ENCODE results near the gene WNT2B. TPM values are rescaled to one million over a fixed set of nuclear protein-coding genes. Genes with fewer than 3 reads are reported as not detected.

Gene WNT2B
- polyA plus RNA-seq, 6 donors from 2014 or later = 0.03 to 0.59 (median 0.20) TPM; not detected in 1

DNA sequence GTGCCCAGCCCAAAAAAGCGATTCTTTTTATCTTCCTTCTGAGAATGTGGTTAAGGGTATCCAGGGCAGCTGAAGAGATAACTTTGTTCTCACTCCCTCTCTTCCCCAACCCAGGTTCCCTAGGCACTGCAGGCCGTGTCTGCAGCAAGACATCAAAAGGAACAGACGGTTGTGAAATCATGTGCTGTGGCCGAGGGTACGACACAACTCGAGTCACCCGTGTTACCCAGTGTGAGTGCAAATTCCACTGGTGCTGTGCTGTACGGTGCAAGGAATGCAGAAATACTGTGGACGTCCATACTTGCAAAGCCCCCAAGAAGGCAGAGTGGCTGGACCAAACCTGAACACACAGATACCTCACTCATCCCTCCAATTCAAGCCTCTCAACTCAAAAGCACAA, 11.4 kb downstream of the WNT2B start:
- Mint-ChIP-seq H3K4me1 (no peaks in the 10 kb centered on the region), H3K9me3 (no peaks in the 10 kb centered on the region), H3K36me3 (no peaks in the 10 kb centered on the region), H3K4me3 (no peak overlapping the region), H3K27me3 (peaks cover 0 to 3% (median 0%) of the 10 kb centered on the region in 3 donors), H3K27ac (no peak overlapping the region)
- no peak for DNase-seq
- ATAC-seq (ENCODE audit: low read depth in 2 of 2) = no peak

DNA sequence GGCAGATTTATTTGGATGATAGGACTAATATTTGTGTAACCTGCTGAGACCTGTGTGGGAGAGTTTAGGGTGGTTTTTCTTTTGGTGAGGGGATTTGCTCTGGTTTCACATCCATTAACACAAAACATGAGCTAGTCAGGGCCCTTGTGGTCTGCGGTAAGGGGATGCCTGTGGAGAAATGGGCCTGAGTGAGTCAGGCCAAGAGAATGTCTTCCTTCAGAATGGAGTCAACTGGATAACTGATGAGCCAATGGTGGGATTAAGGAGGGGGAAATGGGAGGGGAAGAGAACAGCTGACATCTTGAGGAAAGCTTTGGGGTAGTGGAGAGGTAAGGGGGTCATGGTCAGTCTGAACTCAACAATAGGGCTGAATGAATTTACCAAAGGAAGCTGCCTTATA, 13.9 kb downstream of the WNT2B start:
- Mint-ChIP-seq H3K9me3 (no peaks in the 10 kb centered on the region), H3K27ac (no peak overlapping the region), H3K4me3 (no peak overlapping the region), H3K4me1 (no peaks in the 10 kb centered on the region), H3K27me3 (no peaks in the 10 kb centered on the region), H3K36me3 (peaks cover 0 to 9% of the 10 kb centered on the region in 2 donors)
- DNase-seq = no peak
- ATAC-seq (ENCODE audit: low read depth in 2 of 2) = no peak

DNA sequence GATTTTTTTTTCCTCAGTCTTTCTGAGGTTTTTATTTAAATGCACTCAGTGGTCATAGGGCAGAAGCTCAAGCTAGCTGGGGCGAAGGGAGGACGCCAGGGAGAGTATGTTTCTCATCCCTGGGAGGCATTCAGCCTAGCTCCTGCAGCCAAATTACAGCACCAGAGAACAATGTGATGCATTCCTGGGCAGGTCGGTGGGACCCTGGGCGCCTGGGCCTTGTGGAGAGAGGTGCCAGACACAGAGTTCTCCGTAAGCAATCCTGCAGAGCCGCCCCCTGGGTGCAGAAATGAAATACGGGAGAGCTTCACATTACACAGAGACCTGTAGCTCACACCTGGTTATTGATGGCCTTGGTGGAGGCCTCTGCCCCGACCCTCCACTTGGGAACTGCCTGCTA, 15.5 kb downstream of the WNT2B start:
- Mint-ChIP-seq H3K4me3 (no peak overlapping the region), H3K4me1 (no peaks in the 10 kb centered on the region), H3K9me3 (no peaks in the 10 kb centered on the region), H3K27ac (no peak overlapping the region), H3K27me3 (no peaks in the 10 kb centered on the region), H3K36me3 (peaks cover 0 to 9% of the 10 kb centered on the region in 2 donors)
- ATAC-seq (ENCODE audit: low read depth in 2 of 2) = no peak
- DNase-seq = no peak

DNA sequence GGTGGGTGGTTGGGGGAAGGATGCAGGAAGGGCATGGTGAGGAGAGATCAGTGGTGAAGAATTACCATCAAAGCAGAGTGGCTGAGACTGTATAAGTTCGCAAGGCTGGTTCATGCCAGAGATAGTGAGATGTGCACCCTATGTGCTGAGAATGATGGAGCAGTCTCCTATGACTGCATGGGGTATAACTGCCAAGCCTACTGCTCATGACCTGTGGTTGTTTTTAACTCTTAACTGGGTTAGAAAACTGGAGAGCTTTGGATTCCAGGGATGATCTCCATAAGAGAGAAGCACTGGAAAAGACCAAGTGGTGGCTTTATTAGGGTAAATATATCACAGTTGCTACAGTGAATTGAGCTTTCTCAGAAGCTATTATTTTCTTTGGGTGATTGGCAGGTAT, 16.2 kb downstream of the WNT2B start:
- H3K27me3 Mint-ChIP-seq = no peaks in the 10 kb centered on the region
- H3K4me1 Mint-ChIP-seq = no peaks in the 10 kb centered on the region
- no peak overlapping the region for H3K4me3 Mint-ChIP-seq
- ATAC-seq (ENCODE audit: low read depth in 2 of 2) (no peak), DNase-seq (no peak)
- H3K27ac Mint-ChIP-seq = no peak overlapping the region
- peaks cover 0 to 9% of the 10 kb centered on the region in 2 donors for H3K36me3 Mint-ChIP-seq
- no peaks in the 10 kb centered on the region for H3K9me3 Mint-ChIP-seq

DNA sequence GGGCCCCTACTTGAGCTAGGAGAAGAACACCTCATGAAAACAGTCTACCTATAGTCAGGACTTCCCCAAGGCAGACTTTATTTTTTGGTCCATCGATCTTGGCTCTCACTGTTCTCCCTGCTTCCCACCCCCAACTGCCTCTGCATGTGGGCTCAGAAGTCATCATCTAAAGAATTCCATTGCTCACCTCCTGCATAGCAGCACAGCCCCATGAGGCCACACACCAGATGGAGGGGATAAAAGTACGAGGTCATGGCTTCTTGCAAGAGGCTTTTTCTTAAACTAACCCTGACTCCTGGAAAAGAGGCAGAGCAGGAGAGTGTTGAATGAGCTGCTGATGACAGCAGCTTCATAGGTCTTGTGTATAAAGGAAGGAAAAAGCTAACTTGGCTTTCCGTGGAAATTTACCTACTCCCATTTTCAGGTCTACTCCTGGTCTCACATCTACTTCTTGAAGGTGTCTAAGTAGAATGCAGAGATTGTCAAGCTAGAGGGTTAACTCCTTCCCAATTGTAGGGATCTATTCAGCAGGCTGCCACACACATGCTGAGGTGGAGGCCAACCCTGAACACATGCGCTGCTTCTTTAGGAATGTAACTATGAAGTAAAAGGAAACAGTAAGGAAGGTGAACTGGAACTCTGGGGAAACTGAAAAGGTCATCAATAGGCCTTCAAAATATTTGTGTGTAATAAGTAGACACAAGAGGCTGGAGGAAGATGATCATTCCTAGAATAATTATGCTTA, 18.7 kb downstream of the WNT2B start:
- H3K27ac Mint-ChIP-seq = no peak overlapping the region
- H3K4me3 Mint-ChIP-seq = no peak overlapping the region
- H3K27me3 Mint-ChIP-seq = no peaks in the 10 kb centered on the region
- H3K36me3 Mint-ChIP-seq = peaks cover 0 to 9% of the 10 kb centered on the region in 2 donors
- DNase-seq = no peak
- no peaks in the 10 kb centered on the region for H3K4me1 Mint-ChIP-seq
- H3K9me3 Mint-ChIP-seq = no peaks in the 10 kb centered on the region
- no peak for ATAC-seq (ENCODE audit: low read depth in 2 of 2)

DNA sequence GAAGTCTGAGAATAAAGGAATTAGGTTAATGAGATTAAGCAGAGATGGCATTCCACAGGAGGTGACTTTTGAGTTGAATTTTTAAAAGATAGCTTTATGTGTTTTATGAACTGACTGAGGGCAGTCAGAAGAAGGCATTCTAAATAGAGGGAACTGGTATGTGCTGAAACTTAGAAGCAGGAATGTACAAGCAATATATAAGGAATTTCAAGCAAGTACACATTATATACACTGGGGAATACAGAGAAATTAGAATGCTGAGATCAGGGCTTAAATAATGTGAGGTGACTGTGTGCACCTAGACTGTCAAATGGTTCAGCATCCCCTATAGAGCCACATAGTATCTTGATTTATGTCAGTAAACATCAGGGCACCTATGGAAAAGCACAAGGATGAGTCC, 19.3 kb downstream of the WNT2B start:
- Mint-ChIP-seq H3K27me3 (no peaks in the 10 kb centered on the region), H3K36me3 (peaks cover 0 to 9% of the 10 kb centered on the region in 2 donors), H3K4me1 (no peaks in the 10 kb centered on the region), H3K9me3 (no peaks in the 10 kb centered on the region), H3K4me3 (no peak overlapping the region), H3K27ac (no peak overlapping the region)
- ATAC-seq (ENCODE audit: low read depth in 2 of 2) (no peak), DNase-seq (no peak)

DNA sequence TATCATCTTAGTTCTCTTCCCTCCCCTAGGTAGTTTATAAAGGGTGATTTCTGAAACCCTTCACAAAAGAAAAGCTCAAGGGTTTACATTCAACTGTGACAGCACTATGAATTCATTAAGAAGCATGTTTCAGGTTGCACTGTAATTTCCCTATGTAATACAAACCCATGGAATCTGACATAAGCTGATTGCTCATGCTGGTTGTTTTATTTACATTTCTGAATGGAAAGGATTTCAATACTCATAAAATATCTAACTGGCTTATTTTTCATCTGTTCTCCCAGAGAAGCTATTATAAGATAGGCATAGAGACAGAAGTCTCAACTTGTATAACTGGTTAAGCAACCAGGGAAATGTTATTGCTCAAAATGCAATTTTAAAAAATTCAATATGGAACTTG, 20.5 kb downstream of the WNT2B start:
- Mint-ChIP-seq H3K27ac (no peak overlapping the region), H3K4me1 (no peaks in the 10 kb centered on the region), H3K9me3 (no peaks in the 10 kb centered on the region), H3K4me3 (no peak overlapping the region), H3K36me3 (peaks cover 0 to 9% of the 10 kb centered on the region in 2 donors), H3K27me3 (no peaks in the 10 kb centered on the region)
- DNase-seq (no peak), ATAC-seq (ENCODE audit: low read depth in 2 of 2) (no peak)

DNA sequence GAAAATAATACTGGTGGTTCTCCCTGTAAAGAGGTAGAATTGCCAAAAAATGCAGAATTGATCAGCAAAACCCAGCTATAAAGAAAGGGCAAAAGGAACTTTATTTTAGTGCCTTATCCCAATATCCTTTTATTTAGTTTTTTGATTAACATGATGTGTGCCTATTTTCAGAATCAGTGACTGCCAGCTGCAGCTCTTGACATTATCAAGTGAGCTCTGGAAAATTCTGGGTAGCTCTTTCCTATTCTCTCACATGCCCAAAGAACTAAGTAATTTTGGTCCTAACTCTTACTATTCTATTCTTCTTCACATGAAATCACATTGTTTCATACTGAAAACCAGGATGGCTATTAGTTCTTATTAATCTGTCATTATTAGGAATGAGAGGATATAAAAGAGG, 22.1 kb downstream of the WNT2B start:
- no peaks in the 10 kb centered on the region for H3K9me3 Mint-ChIP-seq
- no peak for DNase-seq
- H3K4me1 Mint-ChIP-seq = no peaks in the 10 kb centered on the region
- H3K27me3 Mint-ChIP-seq = no peaks in the 10 kb centered on the region
- H3K36me3 Mint-ChIP-seq = peaks cover 7 to 9% of the 10 kb centered on the region in 2 donors
- H3K27ac Mint-ChIP-seq = no peak overlapping the region
- H3K4me3 Mint-ChIP-seq = no peak overlapping the region
- ATAC-seq (ENCODE audit: low read depth in 2 of 2) = no peak

DNA sequence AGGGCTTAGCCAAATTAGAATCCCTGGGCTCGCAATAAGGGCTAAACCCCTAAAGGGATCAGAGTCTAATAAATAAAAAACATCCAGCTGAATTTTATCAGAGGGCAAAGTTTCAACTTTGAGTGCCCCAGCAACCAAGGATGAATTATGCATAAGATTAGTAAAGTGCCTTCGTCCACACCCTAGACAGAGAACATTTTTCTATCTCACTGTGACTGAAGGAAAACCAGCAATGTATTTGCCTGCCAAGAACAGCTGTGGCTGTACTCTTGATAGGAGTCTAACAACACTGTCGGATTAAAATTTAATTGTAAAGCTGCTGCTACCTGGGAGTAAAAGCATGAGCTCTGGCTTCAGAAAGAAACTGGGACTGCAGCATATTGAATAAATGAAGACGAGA, 23.3 kb downstream of the WNT2B start:
- no peak for ATAC-seq (ENCODE audit: low read depth in 2 of 2)
- no peaks in the 10 kb centered on the region for H3K9me3 Mint-ChIP-seq
- H3K27me3 Mint-ChIP-seq = no peaks in the 10 kb centered on the region
- H3K4me1 Mint-ChIP-seq = no peaks in the 10 kb centered on the region
- no peak for DNase-seq
- no peak overlapping the region for H3K27ac Mint-ChIP-seq
- H3K4me3 Mint-ChIP-seq = no peak overlapping the region
- peaks cover 4 to 7% of the 10 kb centered on the region in 2 donors for H3K36me3 Mint-ChIP-seq

DNA sequence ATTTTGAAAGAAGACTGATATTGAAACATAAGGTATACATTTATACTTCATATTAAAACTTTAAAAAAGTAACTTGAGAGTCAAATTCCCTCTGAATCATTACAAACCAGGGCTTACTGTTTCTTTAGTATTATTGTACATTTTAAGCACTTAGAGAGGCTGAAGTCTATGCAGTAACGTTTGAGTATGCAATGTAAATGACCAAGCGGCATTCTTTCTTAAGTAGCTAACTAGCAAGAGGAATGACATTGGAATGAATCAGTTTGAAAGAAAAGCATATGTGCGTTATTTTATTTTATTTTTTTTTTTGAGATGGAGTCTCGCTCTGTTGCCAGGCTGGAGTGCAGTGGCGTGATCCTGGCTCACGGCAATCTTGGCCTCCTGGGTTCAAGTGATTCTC, 24.3 kb downstream of the WNT2B start:
- Mint-ChIP-seq H3K4me1 (no peaks in the 10 kb centered on the region), H3K9me3 (no peaks in the 10 kb centered on the region), H3K27ac (no peak overlapping the region), H3K36me3 (peaks cover 0 to 7% of the 10 kb centered on the region in 2 donors), H3K4me3 (no peak overlapping the region), H3K27me3 (no peaks in the 10 kb centered on the region)
- ATAC-seq (ENCODE audit: low read depth in 2 of 2) (no peak), DNase-seq (no peak)

DNA sequence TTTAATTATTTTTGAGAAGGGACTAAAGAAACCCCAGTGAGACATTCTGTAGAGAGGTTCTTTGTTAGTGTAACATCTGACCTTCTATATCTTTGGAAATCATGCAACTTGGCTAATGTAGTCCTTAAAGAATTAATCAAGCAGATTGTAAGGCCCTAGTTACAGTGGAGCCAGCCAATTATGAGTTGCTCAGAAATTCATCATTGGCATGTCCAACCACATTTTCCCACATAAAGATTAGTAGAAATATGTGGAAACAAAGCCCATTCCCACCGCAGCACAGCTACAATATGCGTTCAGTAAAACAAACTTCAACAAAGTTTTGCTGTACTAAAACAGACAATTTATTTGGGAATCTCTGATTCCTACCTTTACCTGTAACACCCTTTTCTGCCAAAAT, 27.8 kb downstream of the WNT2B start:
- DNase-seq = no peak
- peaks cover 5 to 7% of the 10 kb centered on the region in 2 donors for H3K36me3 Mint-ChIP-seq
- H3K27me3 Mint-ChIP-seq = no peaks in the 10 kb centered on the region
- no peaks in the 10 kb centered on the region for H3K4me1 Mint-ChIP-seq
- no peaks in the 10 kb centered on the region for H3K9me3 Mint-ChIP-seq
- no peak overlapping the region for H3K4me3 Mint-ChIP-seq
- no peak overlapping the region for H3K27ac Mint-ChIP-seq
- no peak for ATAC-seq (ENCODE audit: low read depth in 2 of 2)

DNA sequence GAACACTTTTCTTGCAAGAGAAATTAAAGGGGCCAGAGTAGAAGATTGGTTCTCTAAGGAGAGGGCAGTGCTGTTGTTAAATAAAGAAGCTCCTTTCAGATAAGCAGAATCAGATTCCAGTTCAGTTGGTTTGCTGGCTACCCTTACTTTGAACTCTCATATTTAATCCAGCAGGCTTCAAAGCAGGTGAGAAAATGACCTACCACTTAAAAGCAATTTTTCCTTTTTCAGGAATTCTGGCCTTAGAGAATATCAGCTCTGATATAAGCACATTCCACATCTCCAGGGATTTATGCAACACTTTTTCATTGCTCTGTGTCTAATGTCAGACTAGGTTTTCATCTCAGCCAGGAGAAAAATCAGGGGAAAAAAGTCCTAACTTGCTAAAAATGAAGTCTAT, 28.7 kb downstream of the WNT2B start:
- Mint-ChIP-seq H3K9me3 (no peaks in the 10 kb centered on the region), H3K36me3 (peaks cover 5 to 7% of the 10 kb centered on the region in 2 donors), H3K4me3 (no peak overlapping the region), H3K27ac (no peak overlapping the region), H3K27me3 (no peaks in the 10 kb centered on the region), H3K4me1 (no peaks in the 10 kb centered on the region)
- no peak for DNase-seq
- ATAC-seq (ENCODE audit: low read depth in 2 of 2) = no peak

DNA sequence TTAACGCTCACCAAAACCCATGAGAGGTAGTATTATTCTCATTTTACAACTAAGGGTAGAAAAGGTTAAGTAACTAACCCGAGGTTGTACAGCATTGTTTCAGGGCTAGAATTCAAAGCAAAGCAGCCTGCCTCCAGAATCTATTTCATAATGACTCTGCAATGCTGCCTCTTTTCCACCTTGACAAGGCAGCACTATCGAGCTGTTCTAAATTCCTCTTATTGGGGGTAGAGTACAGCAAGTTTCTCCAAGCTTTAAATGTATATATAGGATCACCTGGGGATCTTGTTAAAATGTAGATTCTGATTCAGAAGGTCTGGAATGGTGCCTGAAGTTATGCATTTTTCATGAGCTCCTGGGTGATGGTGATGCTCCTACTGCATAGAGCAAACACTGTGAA, 30.1 kb downstream of the WNT2B start:
- Mint-ChIP-seq H3K4me1 (no peaks in the 10 kb centered on the region), H3K27me3 (no peaks in the 10 kb centered on the region), H3K27ac (no peak overlapping the region), H3K9me3 (no peaks in the 10 kb centered on the region), H3K36me3 (peaks cover 5 to 7% of the 10 kb centered on the region in 2 donors), H3K4me3 (no peak overlapping the region)
- ATAC-seq (ENCODE audit: low read depth in 2 of 2) = no peak
- no peak for DNase-seq

DNA sequence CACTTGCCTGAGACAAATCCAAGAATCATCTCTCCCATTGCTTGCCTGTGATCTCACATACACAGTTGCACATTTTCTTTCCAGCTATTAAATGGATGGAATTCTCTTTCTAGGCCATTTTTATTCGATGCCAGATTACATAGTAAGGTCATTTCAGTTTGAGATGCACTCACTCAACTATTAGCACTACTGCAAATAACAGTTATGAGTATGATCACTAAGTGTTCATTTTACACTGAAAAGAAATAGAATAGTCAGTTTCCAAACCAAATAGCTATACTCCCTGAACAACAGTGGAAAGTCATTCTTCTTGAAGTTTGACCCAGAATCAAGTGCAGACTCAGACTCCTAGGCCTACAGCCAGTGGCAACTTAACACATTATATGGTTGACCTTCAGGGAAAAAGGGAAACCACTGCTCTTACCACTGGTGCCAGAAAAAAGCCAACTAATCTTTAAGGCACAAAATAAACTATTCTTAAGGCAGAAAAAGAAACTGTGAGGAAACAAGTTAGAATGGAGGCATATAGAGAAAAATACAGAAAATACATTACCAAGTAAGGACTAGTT, 31.5 kb downstream of the WNT2B start:
- H3K4me3 Mint-ChIP-seq = no peak overlapping the region
- no peak overlapping the region for H3K27ac Mint-ChIP-seq
- H3K36me3 Mint-ChIP-seq = peaks cover 0 to 5% of the 10 kb centered on the region in 2 donors
- H3K4me1 Mint-ChIP-seq = no peaks in the 10 kb centered on the region
- no peaks in the 10 kb centered on the region for H3K27me3 Mint-ChIP-seq
- no peaks in the 10 kb centered on the region for H3K9me3 Mint-ChIP-seq
- ATAC-seq (ENCODE audit: low read depth in 2 of 2) (no peak), DNase-seq (no peak)
